ENCODE results near the gene WNK2. TPM values are rescaled to one million over a fixed set of nuclear protein-coding genes. Genes with fewer than 3 reads are reported as not detected.
"Not testable (repeated sequence)": the region's sequence is repeated elsewhere in the genome, so short reads cannot be mapped to it uniquely, and the experiment has no call there.

Gene WNK2
- total RNA-seq, 4 donors from 2014 or later: 18.6 to 89.9 (median 40.8) TPM

DNA sequence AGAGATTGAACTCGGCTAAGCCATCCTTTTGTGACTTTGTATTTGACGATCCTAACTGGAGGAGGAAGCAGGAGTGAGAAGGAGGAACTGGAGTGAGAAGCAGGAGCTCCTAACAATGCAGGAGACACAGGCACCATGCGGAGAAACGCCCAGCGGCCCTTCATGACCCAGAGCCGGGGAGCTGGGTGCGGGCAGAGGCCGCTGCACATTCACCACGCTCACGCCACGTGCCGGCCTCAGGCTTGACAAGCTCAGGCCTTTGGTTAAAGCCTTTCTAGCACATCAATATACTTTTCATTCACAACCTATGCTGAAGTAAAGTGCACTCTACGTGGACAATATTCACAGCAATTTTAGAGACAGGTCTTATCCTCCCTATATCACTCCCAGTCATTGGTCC is 142.7 kb downstream of the WNK2 start:
- no peak for DNase-seq (ENCODE audit: extremely low spot score)
- no peaks in the 10 kb centered on the region for H3K4me1 ChIP-seq
- no peaks in the 10 kb centered on the region for H3K27me3 ChIP-seq
- no peak for TF ChIP-seq POLR2A (IDR thresholded peaks at IDR 0.05; ENCODE audit: low read depth)
- TF ChIP-seq CTCF (IDR thresholded peaks at IDR 0.05): no peak
- no peak for TF ChIP-seq EP300 (IDR thresholded peaks at IDR 0.05)
- no peak for TF ChIP-seq POLR2AphosphoS5 (IDR thresholded peaks at IDR 0.05)
- 91% methylated on average over 13 of the region's 13 CpGs for WGBS
- H3K9me3 ChIP-seq: no peaks in the 10 kb centered on the region
- no peak overlapping the region for H3K4me3 ChIP-seq
- peaks cover 0 to under 1% (median 0%) of the 10 kb centered on the region in 4 donors for H3K36me3 ChIP-seq
- H3K27ac ChIP-seq (replicated peaks in 1 of 4): no peak overlapping the region
- intact Hi-C loops (cut with DNase I): no loop called here

DNA sequence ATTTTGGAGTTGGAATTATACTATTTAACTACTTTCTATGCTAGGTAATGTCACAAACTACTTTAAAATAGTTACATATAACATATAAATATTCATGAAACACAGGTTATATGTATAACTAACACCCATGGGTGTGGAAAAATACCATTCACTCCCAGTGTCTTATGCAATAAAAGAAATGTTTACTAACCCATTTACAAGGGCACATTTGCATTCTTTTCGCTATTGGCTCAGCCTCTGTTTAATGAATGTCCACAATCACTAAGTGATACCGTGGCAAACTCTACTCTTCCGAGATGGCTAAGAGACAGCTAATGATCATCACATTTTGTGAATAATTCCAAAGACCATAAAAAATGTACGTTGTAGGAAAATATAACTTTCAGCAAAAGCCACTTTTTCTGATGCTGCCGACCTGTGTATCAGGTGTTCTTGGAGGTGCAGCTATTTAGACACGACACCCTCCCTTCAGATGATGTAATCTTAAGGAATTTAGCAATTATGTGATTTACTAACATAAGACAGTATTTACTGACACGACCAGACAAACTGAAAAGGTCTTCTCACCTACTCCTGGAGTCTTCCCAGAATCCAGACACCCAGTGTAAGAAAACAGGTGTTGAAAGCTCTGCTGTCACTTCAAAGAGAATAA is 145.8 kb downstream of the WNK2 start:
- 86% methylated on average over 7 of the region's 7 CpGs for whole genome bisulfite sequencing
- Histone ChIP-seq H3K27ac (replicated peaks in 1 of 4) (no peak overlapping the region), H3K9me3 (no peaks in the 10 kb centered on the region), H3K36me3 (no peaks in the 10 kb centered on the region), H3K27me3 (no peaks in the 10 kb centered on the region), H3K4me1 (no peaks in the 10 kb centered on the region), H3K4me3 (no peak overlapping the region)
- peak; percentile 19 for DNase-seq (ENCODE audit: extremely low spot score)
- intact Hi-C loops (cut with DNase I): no loop called here
- TF ChIP-seq CTCF (IDR thresholded peaks at IDR 0.05) (no peak), EP300 (IDR thresholded peaks at IDR 0.05) (no peak), POLR2A (IDR thresholded peaks at IDR 0.05; ENCODE audit: low read depth) (no peak)

GRCh38 chr9:93332317-93332716 is 148.4 kb downstream of the WNK2 start:
- 85% methylated on average over 4 of the region's 4 CpGs for WGBS
- intact Hi-C loops (cut with DNase I): no loop called here
- no peaks in the 10 kb centered on the region for H3K27me3 ChIP-seq

DNA sequence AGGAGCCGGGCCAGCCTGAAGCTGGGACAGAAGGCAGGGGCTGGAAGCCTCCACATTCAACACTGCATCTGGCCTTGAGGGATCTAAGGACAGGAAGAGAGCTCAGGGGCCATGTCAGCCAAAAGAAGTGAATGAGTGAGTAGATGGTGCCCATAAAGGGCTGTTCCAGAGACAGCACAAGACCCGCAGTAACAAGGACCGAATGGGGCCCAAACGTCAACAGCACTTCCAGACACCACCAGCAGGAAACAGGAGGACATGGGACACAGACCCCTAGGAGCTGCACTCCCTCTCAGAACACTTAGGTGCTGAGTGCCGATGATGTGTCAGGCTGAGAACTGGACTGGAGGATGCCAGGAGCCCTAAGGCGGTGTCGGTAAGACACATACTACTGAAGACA is 152.8 kb downstream of the WNK2 start:
- no peaks in the 10 kb centered on the region for H3K4me1 ChIP-seq
- 88% methylated on average over 7 of the region's 7 CpGs for WGBS
- TF ChIP-seq POLR2A (IDR thresholded peaks at IDR 0.05; ENCODE audit: low read depth) (no peak), CTCF (IDR thresholded peaks at IDR 0.05) (no peak), POLR2AphosphoS5 (IDR thresholded peaks at IDR 0.05) (no peak), EP300 (IDR thresholded peaks at IDR 0.05) (no peak)
- intact Hi-C loops (cut with DNase I): no loop called here
- no peaks in the 10 kb centered on the region for H3K27me3 ChIP-seq
- no peaks in the 10 kb centered on the region for H3K36me3 ChIP-seq
- no peak overlapping the region for H3K4me3 ChIP-seq
- DNase-seq (ENCODE audit: extremely low spot score): peak; percentile 89
- no peak overlapping the region for H3K27ac ChIP-seq (replicated peaks in 1 of 4)
- H3K9me3 ChIP-seq: peaks cover 0 to 6% (median 0%) of the 10 kb centered on the region in 4 donors

More at GRCh38 chr9:93332317-93332716, 148.4 kb downstream of the WNK2 start:
- peak; percentile 24 for DNase-seq (ENCODE audit: extremely low spot score)
- H3K36me3 ChIP-seq: no peaks in the 10 kb centered on the region
- no peak overlapping the region for H3K27ac ChIP-seq (replicated peaks in 1 of 4)
- H3K4me1 ChIP-seq: no peaks in the 10 kb centered on the region
- TF ChIP-seq CTCF (IDR thresholded peaks at IDR 0.05) (no peak), POLR2AphosphoS5 (IDR thresholded peaks at IDR 0.05) (no peak)
- no peaks in the 10 kb centered on the region for H3K9me3 ChIP-seq
- H3K4me3 ChIP-seq: no peak overlapping the region

GRCh38 chr9:93338196-93338595 is 154.3 kb downstream of the WNK2 start:
- WGBS: 70% methylated on average over 1 of the region's 1 CpG
- H3K36me3 ChIP-seq; H3K4me1 ChIP-seq; H3K9me3 ChIP-seq; intact Hi-C loops (cut with DNase I); H3K4me3 ChIP-seq; H3K27me3 ChIP-seq; H3K27ac ChIP-seq (replicated peaks in 1 of 4): not testable (repeated sequence)
- DNase-seq (ENCODE audit: extremely low spot score): peak; percentile 31

Measured in esophagus muscularis mucosa (tissue), 4 donors.